HepG2 (cell line): Measurements from ENCODE around the gene DAPK1. TPM values are rescaled to one million over a fixed set of nuclear protein-coding genes. Genes with fewer than 3 reads are reported as not detected.

Source experiments
- ATAC-seq: fragments of 200-7000 bp; cut with Tn5 transposase; 3 replicates; pipeline ENCODE4 v1.9.1; 2020; ENCODE audit warnings: mild to moderate bottlenecking, moderate library complexity
- BruUV-seq: library from RNA; stranded (reverse); fragments of 400-500 nt; replicated peaks from 2 replicates; lab custom pipeline; 2021; lab: Mats Ljungman, UMichigan
- CTCF ChIA-PET: fragments of 300-600 bp; formaldehyde crosslinking; extraction: SDS; loops from one replicate; lab custom pipeline; 2021; ENCODE audit warnings: low total read pairs, inconsistent platforms, low intra/inter-chr PET ratio; lab: Yijun Ruan, JAX
- POLR2A ChIA-PET: fragments of 350-600 bp; sonication (Branson Sonifier 250); formaldehyde crosslinking; loops from one replicate; lab custom pipeline; 2020; ENCODE audit warnings: antibody characterized with exemption, inconsistent platforms; lab: Yijun Ruan, JAX
- DNase-seq: peaks from one replicate; pipeline ENCODE4 v3.0.0-alpha.2; 2015; ENCODE audit warnings: low spot score
- FAIRE-seq: peaks from 3 replicates; lab custom pipeline; 2011; peaks lifted over from hg19 to GRCh38; lab: Jason Lieb, UNC
- H2AFZ ChIP-seq: one replicate; pipeline ENCODE4 v1.6.1; 2011; ENCODE audit warnings: low read length, inconsistent platforms
- H3K27ac ChIP-seq: fragments of 300-600 bp; 3 replicates; pipeline ENCODE4 v1.8.0; 2011; ENCODE audit warnings: mixed run types, mild to moderate bottlenecking, mixed read lengths, low read length, inconsistent platforms; ENCODE audit not compliant: insufficient read depth; ENCODE audit errors: extremely low read length
- H3K27me3 ChIP-seq, 2 experiments: fragments of 200-600 bp in 1 of 2; 2 replicates in 1 of 2; 3 replicates in 1 of 2; pipeline versions ENCODE4 v1.6.0 to v1.8.0; 2011; ENCODE audit warnings: low read length in 2 of 2, mild to moderate bottlenecking in 2 of 2, moderate library complexity in 2 of 2, inconsistent platforms in 1 of 2; ENCODE audit not compliant: insufficient read depth in 2 of 2, control insufficient read depth in 1 of 2
- H3K36me3 ChIP-seq, 2 experiments: fragments of 200-600 bp in 1 of 2; replicated peaks in 1 of 2; 2 replicates in 1 of 2; 3 replicates in 1 of 2; pipeline versions ENCODE4 v1.5.1 to v1.8.0; 2011; ENCODE audit warnings: low read length in 2 of 2, inconsistent platforms in 1 of 2; ENCODE audit not compliant: insufficient read depth in 2 of 2, control insufficient read depth in 1 of 2
- H3K4me1 ChIP-seq: 2 replicates; pipeline ENCODE4 v1.5.1; 2012; ENCODE audit warnings: low read length, inconsistent platforms; ENCODE audit not compliant: insufficient read depth
- H3K4me2 ChIP-seq: 2 replicates; pipeline ENCODE4 v1.6.0; 2011; ENCODE audit warnings: low read depth, low read length, inconsistent platforms
- H3K4me3 ChIP-seq, 3 experiments: fragments of 200-600 bp in 1 of 3; sonication (generic), shearing (Covaris generic) in 1 of 3; replicated peaks in 1 of 3; 2 replicates each; pipeline ENCODE4 v1.5.1; 2011 to 2016; ENCODE audit warnings: low read length in 3 of 3, inconsistent platforms in 2 of 3, low read depth in 2 of 3, mild to moderate bottlenecking in 2 of 3, control low read depth in 1 of 3, mixed read lengths in 1 of 3; ENCODE audit not compliant: insufficient read depth in 1 of 3
- H3K79me2 ChIP-seq: one replicate; pipeline ENCODE4 v1.6.1; 2011; ENCODE audit warnings: low read length, inconsistent platforms; ENCODE audit not compliant: insufficient read depth
- H3K9ac ChIP-seq: 2 replicates; pipeline ENCODE4 v1.6.0; 2011; ENCODE audit warnings: mild to moderate bottlenecking, low read depth, low read length, inconsistent platforms; ENCODE audit not compliant: insufficient read depth
- H3K9me3 ChIP-seq: 2 replicates; pipeline ENCODE4 v1.5.1; 2012; ENCODE audit warnings: mild to moderate bottlenecking, low read length
- H4K20me1 ChIP-seq: 2 replicates; pipeline ENCODE4 v1.6.0; 2011; ENCODE audit warnings: inconsistent platforms, mild to moderate bottlenecking, low read length, moderate library complexity; ENCODE audit not compliant: insufficient read depth
- ERF ChIP-seq: IDR thresholded peaks from 2 replicates; pipeline ENCODE4 v1.6.1; 2018; ENCODE audit warnings: missing biosample characterization, missing genetic modification reagents
- GABPB1 ChIP-seq: IDR thresholded peaks from 2 replicates; pipeline ENCODE4 v1.6.1; 2016; ENCODE audit warnings: mild to moderate bottlenecking, missing genetic modification reagents, moderate library complexity, missing compliant biosample characterization
- KLF16 ChIP-seq, 2 experiments: sonication (generic) in 1 of 2; formaldehyde crosslinking in 1 of 2; IDR thresholded peaks; 2 replicates each; pipeline versions ENCODE4 v1.6.1 to v1.8.0; 2016 to 2023; ENCODE audit warnings: missing genetic modification reagents in 2 of 2, missing compliant biosample characterization in 1 of 2
- MBD4 ChIP-seq: IDR thresholded peaks from 2 replicates; pipeline ENCODE4 v1.6.1; 2012; ENCODE audit warnings: low read length, inconsistent platforms, borderline replicate concordance
- MIER3 ChIP-seq: IDR thresholded peaks from 2 replicates; pipeline ENCODE4 v1.6.1; 2016; ENCODE audit warnings: missing compliant biosample characterization, borderline replicate concordance
- NFIC ChIP-seq: IDR thresholded peaks from 2 replicates; pipeline ENCODE4 v1.6.1; 2012; ENCODE audit warnings: mild to moderate bottlenecking, low read length, inconsistent platforms
- ONECUT2 ChIP-seq: sonication (generic); formaldehyde crosslinking; IDR thresholded peaks from 2 replicates; pipeline ENCODE4 v1.4.0; 2020; ENCODE audit warnings: missing genetic modification reagents
- RELA ChIP-seq: sonication (generic); formaldehyde crosslinking; IDR thresholded peaks from 2 replicates; pipeline ENCODE4 v1.4.0; 2020; ENCODE audit warnings: missing genetic modification reagents
- REST ChIP-seq, 2 experiments: IDR thresholded peaks; 2 replicates each; pipeline ENCODE4 v1.6.1; 2011 to 2012; ENCODE audit warnings: low read length in 2 of 2, borderline replicate concordance in 1 of 2, low read depth in 1 of 2, mild to moderate bottlenecking in 1 of 2, moderate library complexity in 1 of 2
- SKI ChIP-seq: fragments of 450-650 bp; IDR thresholded peaks from one replicate; pipeline ENCODE4 v1.6.1; 2018; ENCODE audit warnings: mild to moderate bottlenecking; ENCODE audit not compliant: partially characterized antibody
- ZBTB3 ChIP-seq: sonication (generic); formaldehyde crosslinking; IDR thresholded peaks from 2 replicates; pipeline ENCODE4 v1.4.0; 2020; ENCODE audit warnings: low read depth, mild to moderate bottlenecking, moderate library complexity, missing genetic modification reagents, borderline replicate concordance
- ZNF3 ChIP-seq: IDR thresholded peaks from 2 replicates; pipeline ENCODE4 v1.7.0; 2017; ENCODE audit warnings: inconsistent platforms
- ZNF44 ChIP-seq: sonication (generic); formaldehyde crosslinking; IDR thresholded peaks from 2 replicates; pipeline ENCODE4 v1.5.1; 2020; ENCODE audit warnings: mild to moderate bottlenecking, missing genetic modification reagents
- ZNF674 ChIP-seq: sonication (generic); formaldehyde crosslinking; IDR thresholded peaks from 2 replicates; pipeline ENCODE4 v1.5.0; 2020; ENCODE audit warnings: low read depth, mild to moderate bottlenecking, missing genetic modification reagents
- ZNF746 ChIP-seq: sonication (generic); formaldehyde crosslinking; IDR thresholded peaks from 2 replicates; pipeline ENCODE4 v1.8.0; 2022; ENCODE audit warnings: mild to moderate bottlenecking, missing genetic modification reagents
- ZNF775 ChIP-seq: sonication (generic); formaldehyde crosslinking; IDR thresholded peaks from 2 replicates; pipeline ENCODE4 v1.4.0; 2020; ENCODE audit warnings: missing genetic modification reagents, mild to moderate bottlenecking, moderate library complexity, borderline replicate concordance
- WGBS: methylation state at CpG from one replicate; pipeline ENCODE4 v1.1.6; 2017; ENCODE audit warnings: low lambda C conversion rate; 5-methylcytosine and 5-hydroxymethylcytosine counted together
- in situ Hi-C: cut with HindIII; loops from 2 replicates; pipeline ENCODE4 v1.10.0; 2017; ENCODE audit warnings: low pct_unique_long_range_greater_than_20kb; ENCODE audit not compliant: extremely low pct_ligation_motif_present
- intact Hi-C: fragments of 100-400 bp; cut with micrococcal nuclease; formaldehyde crosslinking; loops from one replicate; pipeline ENCODE4 v1.10.0; 2022; ENCODE audit not compliant: unreplicated experiment
- polyA plus RNA-seq, 8 experiments: library from polyadenylated mRNA; depleted of rRNA in 3 of 8; stranded (reverse) in 7 of 8; unstranded in 1 of 8; fragments of >200 nt; fragmentation: Illumina TruSeq in 4 of 8; extraction: Trizol in 4 of 8; gene quantifications; 2 replicates each; pipeline versions ENCODE4 v1.2.1 to v1.2.3, GENCODE V29; 2011 to 2016; ENCODE audit warnings: low read depth in 4 of 8, missing spikeins in 1 of 8, mixed read lengths in 1 of 8; ENCODE audit not compliant: insufficient read depth in 1 of 8
- total RNA-seq, 5 experiments: library from RNA; depleted of rRNA; stranded (reverse); fragments of >200 nt; fragmentation: Illumina TruSeq; extraction: Trizol; gene quantifications; 2 replicates each; pipeline ENCODE4 v1.2.3, GENCODE V29; 2016; ENCODE audit warnings: low read depth in 1 of 5

Gene DAPK1
- total and polyA plus RNA-seq, 2 of the 13 experiments (the other 11 are each of a cell fraction or from before 2014, with no cell fraction given), result 35.7 to 35.9 TPM

GRCh38 chr9:87467187-87467586 lies 30.5 kb upstream of the DAPK1 start:
- Histone ChIP-seq H3K4me2 (no peak overlapping the region), H3K36me3 (no peaks in the 10 kb centered on the region), H2AFZ (no peak overlapping the region), H3K27ac (no peak overlapping the region), H3K4me3 (no peak overlapping the region), H3K9me3 (no peaks in the 10 kb centered on the region), H3K4me1 (no peaks in the 10 kb centered on the region), H4K20me1 (no peaks in the 10 kb centered on the region), H3K9ac (no peak overlapping the region), H3K27me3 (no peaks in the 10 kb centered on the region), H3K79me2 (no peaks in the 10 kb centered on the region)
- WGBS, result 47% methylated on average over 5 of the region's 6 CpGs
- DNase-seq (no peak), ATAC-seq (no peak), FAIRE-seq (no peak)
- ChIA-PET POLR2A (no interaction called here), CTCF (no interaction called here)
- no peak for TF ChIP-seq KLF16 (CRISPR knock-in tag; IDR thresholded peaks at IDR 0.05)
- no peak for TF ChIP-seq ERF (CRISPR knock-in tag)
- TF ChIP-seq ZNF775, result no peak
- TF ChIP-seq MIER3 (CRISPR knock-in tag), result no peak
- no peak for TF ChIP-seq NFIC
- no peak for TF ChIP-seq SKI
- no peak for TF ChIP-seq GABPB1 (CRISPR knock-in tag)
- TF ChIP-seq ZNF674, result no peak
- TF ChIP-seq REST (IDR thresholded peaks at IDR 0.05; ENCODE audit: borderline replicate concordance in 1 of 2, low read depth in 1 of 2, low read length in 2 of 2), result no peak
- TF ChIP-seq ZNF3, result no peak
- no peak for TF ChIP-seq ZBTB3 (CRISPR knock-in tag)
- TF ChIP-seq ONECUT2 (CRISPR knock-in tag), result no peak
- TF ChIP-seq RELA (CRISPR knock-in tag), result no peak
- TF ChIP-seq ZNF44 (CRISPR knock-in tag), result no peak
- TF ChIP-seq ZNF746 (CRISPR knock-in tag), result no peak
- no peak for TF ChIP-seq MBD4
- intact Hi-C loops, result no loop called here
- BruUV-seq, result no TSS peak
- in situ Hi-C loops, result no loop called here
